ENCODE measurements around the gene TEX54.

The TEX54 gene

DNA sequence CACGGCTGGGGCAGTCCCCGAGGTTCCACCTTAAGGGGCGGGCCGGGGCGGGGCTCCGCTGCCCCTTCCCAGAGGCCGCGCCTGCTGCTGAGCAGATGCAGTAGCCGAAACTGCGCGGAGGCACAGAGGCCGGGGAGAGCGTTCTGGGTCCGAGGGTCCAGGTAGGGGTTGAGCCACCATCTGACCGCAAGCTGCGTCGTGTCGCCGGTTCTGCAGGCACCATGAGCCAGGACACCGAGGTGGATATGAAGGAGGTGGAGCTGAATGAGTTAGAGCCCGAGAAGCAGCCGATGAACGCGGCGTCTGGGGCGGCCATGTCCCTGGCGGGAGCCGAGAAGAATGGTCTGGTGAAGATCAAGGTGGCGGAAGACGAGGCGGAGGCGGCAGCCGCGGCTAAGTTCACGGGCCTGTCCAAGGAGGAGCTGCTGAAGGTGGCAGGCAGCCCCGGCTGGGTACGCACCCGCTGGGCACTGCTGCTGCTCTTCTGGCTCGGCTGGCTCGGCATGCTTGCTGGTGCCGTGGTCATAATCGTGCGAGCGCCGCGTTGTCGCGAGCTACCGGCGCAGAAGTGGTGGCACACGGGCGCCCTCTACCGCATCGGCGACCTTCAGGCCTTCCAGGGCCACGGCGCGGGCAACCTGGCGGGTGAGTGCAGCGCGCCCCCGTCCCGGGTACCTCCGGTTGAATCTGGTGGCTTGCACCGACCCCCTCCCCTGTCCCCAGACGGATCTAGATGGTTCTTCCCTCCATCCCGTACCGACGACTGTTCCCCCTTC lies 48.4 kb upstream of the TEX54 start, which contains the start of gene SLC3A2 (continued):
- TF ChIP-seq, protein P1, sequence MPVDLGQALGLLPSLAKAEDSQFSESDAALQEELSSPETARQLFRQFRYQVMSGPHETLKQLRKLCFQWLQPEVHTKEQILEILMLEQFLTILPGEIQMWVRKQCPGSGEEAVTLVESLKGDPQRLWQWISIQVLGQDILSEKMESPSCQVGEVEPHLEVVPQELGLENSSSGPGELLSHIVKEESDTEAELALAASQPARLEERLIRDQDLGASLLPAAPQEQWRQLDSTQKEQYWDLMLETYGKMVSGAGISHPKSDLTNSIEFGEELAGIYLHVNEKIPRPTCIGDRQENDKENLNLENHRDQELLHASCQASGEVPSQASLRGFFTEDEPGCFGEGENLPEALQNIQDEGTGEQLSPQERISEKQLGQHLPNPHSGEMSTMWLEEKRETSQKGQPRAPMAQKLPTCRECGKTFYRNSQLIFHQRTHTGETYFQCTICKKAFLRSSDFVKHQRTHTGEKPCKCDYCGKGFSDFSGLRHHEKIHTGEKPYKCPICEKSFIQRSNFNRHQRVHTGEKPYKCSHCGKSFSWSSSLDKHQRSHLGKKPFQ (tag by site-specific recombination; IDR thresholded peaks at IDR 0.05): peak; percentile 15; the same call in 1 of the 2 replicates
- TF ChIP-seq ZFP37 (tag by site-specific recombination; IDR thresholded peaks at IDR 0.05) (peak; percentile 98), ZNF24 (tag by site-specific recombination; IDR thresholded peaks at IDR 0.05) (peak; percentile 53; the same call in 1 of the 2 replicates), ZNF792 (tag by site-specific recombination; IDR thresholded peaks at IDR 0.05) (peak; percentile 84; the same call in 1 of the 2 replicates), ZNF623 (tag by site-specific recombination; IDR thresholded peaks at IDR 0.05) (peak; percentile 8; the same call in 1 of the 2 replicates), ZNF776 (tag by site-specific recombination; IDR thresholded peaks at IDR 0.05; ENCODE audit: borderline replicate concordance) (no peak), ZNF629 (tag by site-specific recombination; IDR thresholded peaks at IDR 0.05) (no peak; the same call in 1 of the 2 replicates), ZBTB6 (tag by site-specific recombination; IDR thresholded peaks at IDR 0.05) (no peak), ZNF175 (tag by site-specific recombination; IDR thresholded peaks at IDR 0.05) (no peak), ZNF843 (tag by site-specific recombination; IDR thresholded peaks at IDR 0.05) (peak; percentile 60; the same call in 1 of the 2 replicates), ZNF2 (tag by site-specific recombination; IDR thresholded peaks at IDR 0.05) (peak; percentile 90; the same call in 1 of the 2 replicates), ZFHX2 (tag by site-specific recombination; conservative IDR thresholded peaks at IDR 0.05) (no peak), GLI4 (tag by site-specific recombination; IDR thresholded peaks at IDR 0.05) (peak; percentile 78; the same call in 1 of the 2 replicates), ZNF677 (tag by site-specific recombination; IDR thresholded peaks at IDR 0.05) (no peak), ZNF76 (tag by site-specific recombination; IDR thresholded peaks at IDR 0.05; ENCODE audit: borderline replicate concordance, low read depth) (peak; percentile 61), ZNF324 (tag by site-specific recombination; IDR thresholded peaks at IDR 0.05) (peak; percentile 85), FEZF1 (tag by site-specific recombination; IDR thresholded peaks at IDR 0.05) (no peak)
- TF ChIP-seq, protein P2, sequence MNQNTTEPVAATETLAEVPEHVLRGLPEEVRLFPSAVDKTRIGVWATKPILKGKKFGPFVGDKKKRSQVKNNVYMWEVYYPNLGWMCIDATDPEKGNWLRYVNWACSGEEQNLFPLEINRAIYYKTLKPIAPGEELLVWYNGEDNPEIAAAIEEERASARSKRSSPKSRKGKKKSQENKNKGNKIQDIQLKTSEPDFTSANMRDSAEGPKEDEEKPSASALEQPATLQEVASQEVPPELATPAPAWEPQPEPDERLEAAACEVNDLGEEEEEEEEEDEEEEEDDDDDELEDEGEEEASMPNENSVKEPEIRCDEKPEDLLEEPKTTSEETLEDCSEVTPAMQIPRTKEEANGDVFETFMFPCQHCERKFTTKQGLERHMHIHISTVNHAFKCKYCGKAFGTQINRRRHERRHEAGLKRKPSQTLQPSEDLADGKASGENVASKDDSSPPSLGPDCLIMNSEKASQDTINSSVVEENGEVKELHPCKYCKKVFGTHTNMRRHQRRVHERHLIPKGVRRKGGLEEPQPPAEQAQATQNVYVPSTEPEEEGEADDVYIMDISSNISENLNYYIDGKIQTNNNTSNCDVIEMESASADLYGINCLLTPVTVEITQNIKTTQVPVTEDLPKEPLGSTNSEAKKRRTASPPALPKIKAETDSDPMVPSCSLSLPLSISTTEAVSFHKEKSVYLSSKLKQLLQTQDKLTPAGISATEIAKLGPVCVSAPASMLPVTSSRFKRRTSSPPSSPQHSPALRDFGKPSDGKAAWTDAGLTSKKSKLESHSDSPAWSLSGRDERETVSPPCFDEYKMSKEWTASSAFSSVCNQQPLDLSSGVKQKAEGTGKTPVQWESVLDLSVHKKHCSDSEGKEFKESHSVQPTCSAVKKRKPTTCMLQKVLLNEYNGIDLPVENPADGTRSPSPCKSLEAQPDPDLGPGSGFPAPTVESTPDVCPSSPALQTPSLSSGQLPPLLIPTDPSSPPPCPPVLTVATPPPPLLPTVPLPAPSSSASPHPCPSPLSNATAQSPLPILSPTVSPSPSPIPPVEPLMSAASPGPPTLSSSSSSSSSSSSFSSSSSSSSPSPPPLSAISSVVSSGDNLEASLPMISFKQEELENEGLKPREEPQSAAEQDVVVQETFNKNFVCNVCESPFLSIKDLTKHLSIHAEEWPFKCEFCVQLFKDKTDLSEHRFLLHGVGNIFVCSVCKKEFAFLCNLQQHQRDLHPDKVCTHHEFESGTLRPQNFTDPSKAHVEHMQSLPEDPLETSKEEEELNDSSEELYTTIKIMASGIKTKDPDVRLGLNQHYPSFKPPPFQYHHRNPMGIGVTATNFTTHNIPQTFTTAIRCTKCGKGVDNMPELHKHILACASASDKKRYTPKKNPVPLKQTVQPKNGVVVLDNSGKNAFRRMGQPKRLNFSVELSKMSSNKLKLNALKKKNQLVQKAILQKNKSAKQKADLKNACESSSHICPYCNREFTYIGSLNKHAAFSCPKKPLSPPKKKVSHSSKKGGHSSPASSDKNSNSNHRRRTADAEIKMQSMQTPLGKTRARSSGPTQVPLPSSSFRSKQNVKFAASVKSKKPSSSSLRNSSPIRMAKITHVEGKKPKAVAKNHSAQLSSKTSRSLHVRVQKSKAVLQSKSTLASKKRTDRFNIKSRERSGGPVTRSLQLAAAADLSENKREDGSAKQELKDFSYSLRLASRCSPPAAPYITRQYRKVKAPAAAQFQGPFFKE (tag by site-specific recombination; IDR thresholded peaks at IDR 0.05; ENCODE audit: borderline replicate concordance): peak; percentile 26; the same call in 1 of the 2 replicates
- TF ChIP-seq, protein P3, sequence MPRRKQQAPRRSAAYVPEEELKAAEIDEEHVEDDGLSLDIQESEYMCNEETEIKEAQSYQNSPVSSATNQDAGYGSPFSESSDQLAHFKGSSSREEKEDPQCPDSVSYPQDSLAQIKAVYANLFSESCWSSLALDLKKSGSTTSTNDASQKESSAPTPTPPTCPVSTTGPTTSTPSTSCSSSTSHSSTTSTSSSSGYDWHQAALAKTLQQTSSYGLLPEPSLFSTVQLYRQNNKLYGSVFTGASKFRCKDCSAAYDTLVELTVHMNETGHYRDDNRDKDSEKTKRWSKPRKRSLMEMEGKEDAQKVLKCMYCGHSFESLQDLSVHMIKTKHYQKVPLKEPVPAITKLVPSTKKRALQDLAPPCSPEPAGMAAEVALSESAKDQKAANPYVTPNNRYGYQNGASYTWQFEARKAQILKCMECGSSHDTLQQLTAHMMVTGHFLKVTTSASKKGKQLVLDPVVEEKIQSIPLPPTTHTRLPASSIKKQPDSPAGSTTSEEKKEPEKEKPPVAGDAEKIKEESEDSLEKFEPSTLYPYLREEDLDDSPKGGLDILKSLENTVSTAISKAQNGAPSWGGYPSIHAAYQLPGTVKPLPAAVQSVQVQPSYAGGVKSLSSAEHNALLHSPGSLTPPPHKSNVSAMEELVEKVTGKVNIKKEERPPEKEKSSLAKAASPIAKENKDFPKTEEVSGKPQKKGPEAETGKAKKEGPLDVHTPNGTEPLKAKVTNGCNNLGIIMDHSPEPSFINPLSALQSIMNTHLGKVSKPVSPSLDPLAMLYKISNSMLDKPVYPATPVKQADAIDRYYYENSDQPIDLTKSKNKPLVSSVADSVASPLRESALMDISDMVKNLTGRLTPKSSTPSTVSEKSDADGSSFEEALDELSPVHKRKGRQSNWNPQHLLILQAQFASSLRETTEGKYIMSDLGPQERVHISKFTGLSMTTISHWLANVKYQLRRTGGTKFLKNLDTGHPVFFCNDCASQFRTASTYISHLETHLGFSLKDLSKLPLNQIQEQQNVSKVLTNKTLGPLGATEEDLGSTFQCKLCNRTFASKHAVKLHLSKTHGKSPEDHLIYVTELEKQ (tag by site-specific recombination; IDR thresholded peaks at IDR 0.05; ENCODE audit: borderline replicate concordance): no peak; the same call in 1 of the 2 replicates
- TF ChIP-seq, protein P4, sequence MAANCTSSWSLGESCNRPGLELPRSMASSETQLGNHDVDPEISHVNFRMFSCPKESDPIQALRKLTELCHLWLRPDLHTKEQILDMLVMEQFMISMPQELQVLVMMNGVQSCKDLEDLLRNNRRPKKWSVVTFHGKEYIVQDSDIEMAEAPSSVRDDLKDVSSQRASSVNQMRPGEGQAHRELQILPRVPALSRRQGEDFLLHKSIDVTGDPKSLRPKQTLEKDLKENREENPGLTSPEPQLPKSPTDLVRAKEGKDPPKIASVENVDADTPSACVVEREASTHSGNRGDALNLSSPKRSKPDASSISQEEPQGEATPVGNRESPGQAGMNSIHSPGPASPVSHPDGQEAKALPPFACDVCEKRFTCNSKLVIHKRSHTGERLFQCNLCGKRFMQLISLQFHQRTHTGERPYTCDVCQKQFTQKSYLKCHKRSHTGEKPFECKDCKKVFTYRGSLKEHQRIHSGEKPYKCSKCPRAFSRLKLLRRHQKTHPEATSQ (tag by site-specific recombination; IDR thresholded peaks at IDR 0.05): peak; percentile 76
- TF ChIP-seq, protein P5, sequence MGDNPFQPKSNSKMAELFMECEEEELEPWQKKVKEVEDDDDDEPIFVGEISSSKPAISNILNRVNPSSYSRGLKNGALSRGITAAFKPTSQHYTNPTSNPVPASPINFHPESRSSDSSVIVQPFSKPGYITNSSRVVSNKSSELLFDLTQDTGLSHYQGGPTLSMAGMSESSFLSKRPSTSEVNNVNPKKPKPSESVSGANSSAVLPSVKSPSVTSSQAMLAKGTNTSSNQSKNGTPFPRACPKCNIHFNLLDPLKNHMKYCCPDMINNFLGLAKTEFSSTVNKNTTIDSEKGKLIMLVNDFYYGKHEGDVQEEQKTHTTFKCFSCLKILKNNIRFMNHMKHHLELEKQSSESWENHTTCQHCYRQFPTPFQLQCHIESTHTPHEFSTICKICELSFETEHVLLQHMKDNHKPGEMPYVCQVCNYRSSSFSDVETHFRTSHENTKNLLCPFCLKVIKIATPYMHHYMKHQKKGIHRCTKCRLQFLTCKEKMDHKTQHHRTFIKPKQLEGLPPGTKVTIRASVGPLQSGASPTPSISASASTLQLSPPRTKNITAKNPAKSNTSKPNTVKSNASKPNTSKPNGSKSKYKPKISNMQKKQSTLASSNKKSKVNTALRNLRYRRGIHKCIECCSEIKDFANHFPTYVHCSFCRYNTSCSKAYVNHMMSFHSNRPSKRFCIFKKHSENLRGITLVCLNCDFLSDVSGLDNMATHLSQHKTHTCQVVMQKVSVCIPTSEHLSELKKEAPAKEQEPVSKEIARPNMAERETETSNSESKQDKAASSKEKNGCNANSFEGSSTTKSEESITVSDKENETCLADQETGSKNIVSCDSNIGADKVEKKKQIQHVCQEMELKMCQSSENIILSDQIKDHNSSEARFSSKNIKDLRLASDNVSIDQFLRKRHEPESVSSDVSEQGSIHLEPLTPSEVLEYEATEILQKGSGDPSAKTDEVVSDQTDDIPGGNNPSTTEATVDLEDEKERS (tag by site-specific recombination; IDR thresholded peaks at IDR 0.05): peak; percentile 40; the same call in 1 of the 2 replicates

All from HEK293 (cell line).